ENCODE measurements around the gene YWHAB. TPM values are rescaled to one million over a fixed set of nuclear protein-coding genes. Genes with fewer than 3 reads are reported as not detected.

The YWHAB gene
- total and polyA plus RNA-seq, 2 donors (not counting 3 experiments of a cell fraction or from before 2014, with no cell fraction given), result 65.9 to 255 TPM

DNA sequence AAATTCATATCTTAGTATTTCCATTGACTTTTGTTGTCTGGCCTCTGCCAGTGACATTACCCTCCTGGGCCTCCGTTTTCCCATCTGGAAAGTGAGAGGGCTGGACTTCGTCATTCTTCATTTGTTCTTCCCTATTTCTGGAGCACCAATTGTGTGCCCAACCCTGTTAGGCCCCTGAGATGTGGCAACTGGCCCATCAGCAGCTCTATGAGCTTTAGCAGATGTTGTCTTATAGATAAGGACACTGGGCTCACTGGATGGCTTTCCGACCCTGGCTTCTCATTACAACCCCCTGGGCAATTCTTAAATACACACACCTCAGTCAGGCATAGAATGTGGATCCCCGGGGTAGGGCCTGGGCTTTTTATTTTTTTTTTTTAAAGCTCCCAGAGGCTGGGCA is 39.0 kb downstream of the YWHAB start:
- dilution Hi-C loops (cut with MboI; ENCODE audit: extremely low pct_ligation_motif_present, low sequenced_read_pairs) (no loop called here), intact Hi-C loops (cut with micrococcal nuclease) (no loop called here)
- Histone ChIP-seq H3K4me1 (ENCODE audit: control insufficient read depth, extremely low read depth, insufficient read depth, low read length) (no peaks in the 10 kb centered on the region), H3K9ac (replicated peaks; ENCODE audit: extremely low read depth, insufficient read depth, low read length) (no peak overlapping the region), H3K79me2 (ENCODE audit: control insufficient read depth, insufficient read depth, low read length) (no peaks in the 10 kb centered on the region), H3K27ac (ENCODE audit: insufficient read depth, low read depth, low read length) (no peak overlapping the region), H2AFZ (ENCODE audit: low read depth, low read length) (no peak overlapping the region), H3K4me3 (replicated peaks in 1 of 3; ENCODE audit: insufficient read depth in 1 of 3, low read depth in 1 of 3, low read length in 3 of 3) (no peak overlapping the region), H3K27me3 (ENCODE audit: control insufficient read depth in 2 of 2, insufficient read depth in 2 of 2, low read length in 2 of 2) (no peaks in the 10 kb centered on the region), H3K9me1 (replicated peaks; ENCODE audit: control insufficient read depth, extremely low read depth, insufficient read depth, low read length) (no peaks in the 10 kb centered on the region), H3K4me2 (ENCODE audit: insufficient read depth, low read length) (no peak overlapping the region), H4K20me1 (replicated peaks; ENCODE audit: control insufficient read depth, extremely low read depth, insufficient read depth, low read length) (no peaks in the 10 kb centered on the region), H3K36me3 (ENCODE audit: control insufficient read depth in 2 of 2, extremely low read depth in 1 of 2, insufficient read depth in 2 of 2, low read length in 2 of 2) (no peaks in the 10 kb centered on the region), H3K9me3 (replicated peaks; ENCODE audit: control insufficient read depth, insufficient read depth, low read length) (no peaks in the 10 kb centered on the region)
- FAIRE-seq (no peak), DNase-seq (ENCODE audit: low read depth, low spot score) (no peak)
- CTCF ChIA-PET, result interaction anchor here (2.0 kb wide), 1 partner anchor 21 kb away, joined by 4 read pairs; no protein-coding TSS in a partner anchor
- TF ChIP-seq, protein P1, sequence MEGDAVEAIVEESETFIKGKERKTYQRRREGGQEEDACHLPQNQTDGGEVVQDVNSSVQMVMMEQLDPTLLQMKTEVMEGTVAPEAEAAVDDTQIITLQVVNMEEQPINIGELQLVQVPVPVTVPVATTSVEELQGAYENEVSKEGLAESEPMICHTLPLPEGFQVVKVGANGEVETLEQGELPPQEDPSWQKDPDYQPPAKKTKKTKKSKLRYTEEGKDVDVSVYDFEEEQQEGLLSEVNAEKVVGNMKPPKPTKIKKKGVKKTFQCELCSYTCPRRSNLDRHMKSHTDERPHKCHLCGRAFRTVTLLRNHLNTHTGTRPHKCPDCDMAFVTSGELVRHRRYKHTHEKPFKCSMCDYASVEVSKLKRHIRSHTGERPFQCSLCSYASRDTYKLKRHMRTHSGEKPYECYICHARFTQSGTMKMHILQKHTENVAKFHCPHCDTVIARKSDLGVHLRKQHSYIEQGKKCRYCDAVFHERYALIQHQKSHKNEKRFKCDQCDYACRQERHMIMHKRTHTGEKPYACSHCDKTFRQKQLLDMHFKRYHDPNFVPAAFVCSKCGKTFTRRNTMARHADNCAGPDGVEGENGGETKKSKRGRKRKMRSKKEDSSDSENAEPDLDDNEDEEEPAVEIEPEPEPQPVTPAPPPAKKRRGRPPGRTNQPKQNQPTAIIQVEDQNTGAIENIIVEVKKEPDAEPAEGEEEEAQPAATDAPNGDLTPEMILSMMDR (IDR thresholded peaks at IDR 0.05; ENCODE audit: extremely low read depth in 1 of 2, insufficient read depth in 1 of 2, low read depth in 1 of 2, low read length in 2 of 2), result no peak
- TF ChIP-seq MYC (IDR thresholded peaks at IDR 0.05; ENCODE audit: low read depth, low read length) (no peak), EZH2 (IDR thresholded peaks at IDR 0.05; ENCODE audit: borderline replicate concordance, low read depth, low read length, severe bottlenecking) (no peak), JUN (IDR thresholded peaks at IDR 0.05; ENCODE audit: borderline replicate concordance, insufficient read depth, insufficient read length, low read depth) (no peak), FOS (IDR thresholded peaks at IDR 0.05; ENCODE audit: borderline replicate concordance, insufficient read depth, low read length) (no peak), GATA2 (IDR thresholded peaks at IDR 0.05; ENCODE audit: insufficient read depth, insufficient read length, low read depth, low read length) (no peak), POLR2AphosphoS5 (IDR thresholded peaks at IDR 0.05; ENCODE audit: insufficient read depth, low read depth, low read length) (no peak), POLR2A (IDR thresholded peaks at IDR 0.05; ENCODE audit: low read depth, low read length) (no peak)
- TF ChIP-seq, protein P2, sequence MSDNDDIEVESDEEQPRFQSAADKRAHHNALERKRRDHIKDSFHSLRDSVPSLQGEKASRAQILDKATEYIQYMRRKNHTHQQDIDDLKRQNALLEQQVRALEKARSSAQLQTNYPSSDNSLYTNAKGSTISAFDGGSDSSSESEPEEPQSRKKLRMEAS (IDR thresholded peaks at IDR 0.05; ENCODE audit: insufficient read depth, insufficient read length), result no peak
- BruUV-seq (replicated peaks), result no TSS peak
- POLR2A ChIA-PET, result interaction anchor here (0.7 kb wide), 1 partner anchor 32 kb away, joined by 6 read pairs; no protein-coding TSS in a partner anchor
